ENCODE results near the gene CEP95. TPM values are rescaled to one million over a fixed set of nuclear protein-coding genes. Genes with fewer than 3 reads are reported as not detected.

Gene CEP95
- total RNA-seq, 1 donor, result 48.9 TPM

DNA sequence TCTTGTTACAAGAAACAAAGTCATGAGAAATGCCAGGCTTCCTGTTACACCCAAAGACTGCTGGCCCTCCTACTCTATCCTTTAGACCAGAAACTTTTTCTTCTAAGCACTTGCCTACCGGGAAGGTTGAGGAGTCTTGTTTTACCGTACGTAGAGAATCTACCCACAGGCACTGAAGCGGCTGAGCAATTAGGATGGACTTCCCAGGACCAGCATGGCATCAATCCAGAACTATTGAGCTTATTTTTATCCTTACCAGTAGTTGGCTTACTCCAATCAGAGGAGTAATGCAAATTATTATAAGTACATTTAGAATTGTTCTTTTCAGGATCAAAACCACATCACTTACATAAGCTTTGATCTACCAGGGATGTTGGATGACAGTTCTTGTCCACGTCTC, 25.6 kb downstream of the CEP95 start:
- Histone ChIP-seq H3K9me3 (ENCODE audit: low read depth, low read length) (no peaks in the 10 kb centered on the region), H3K79me2 (ENCODE audit: insufficient read depth, low read length) (no peaks in the 10 kb centered on the region), H3K4me2 (ENCODE audit: insufficient read depth, low read length) (no peak overlapping the region), H2AFZ (ENCODE audit: low read length) (no peak overlapping the region), H3K4me1 (ENCODE audit: insufficient read depth, low read length) (peaks cover 8% of the 10 kb centered on the region), H4K20me1 (ENCODE audit: insufficient read depth, low read length) (peaks cover 3% of the 10 kb centered on the region), H3K36me3 (ENCODE audit: insufficient read depth, low read length) (peaks cover 88% of the 10 kb centered on the region), H3K27me3 (ENCODE audit: insufficient read depth, low read length) (no peaks in the 10 kb centered on the region), H3K4me3 (ENCODE audit: insufficient read depth, low read length) (no peak overlapping the region), H3K27ac (ENCODE audit: low read depth, low read length) (peak overlapping the region; percentile 24)
- TF ChIP-seq, protein P1, sequence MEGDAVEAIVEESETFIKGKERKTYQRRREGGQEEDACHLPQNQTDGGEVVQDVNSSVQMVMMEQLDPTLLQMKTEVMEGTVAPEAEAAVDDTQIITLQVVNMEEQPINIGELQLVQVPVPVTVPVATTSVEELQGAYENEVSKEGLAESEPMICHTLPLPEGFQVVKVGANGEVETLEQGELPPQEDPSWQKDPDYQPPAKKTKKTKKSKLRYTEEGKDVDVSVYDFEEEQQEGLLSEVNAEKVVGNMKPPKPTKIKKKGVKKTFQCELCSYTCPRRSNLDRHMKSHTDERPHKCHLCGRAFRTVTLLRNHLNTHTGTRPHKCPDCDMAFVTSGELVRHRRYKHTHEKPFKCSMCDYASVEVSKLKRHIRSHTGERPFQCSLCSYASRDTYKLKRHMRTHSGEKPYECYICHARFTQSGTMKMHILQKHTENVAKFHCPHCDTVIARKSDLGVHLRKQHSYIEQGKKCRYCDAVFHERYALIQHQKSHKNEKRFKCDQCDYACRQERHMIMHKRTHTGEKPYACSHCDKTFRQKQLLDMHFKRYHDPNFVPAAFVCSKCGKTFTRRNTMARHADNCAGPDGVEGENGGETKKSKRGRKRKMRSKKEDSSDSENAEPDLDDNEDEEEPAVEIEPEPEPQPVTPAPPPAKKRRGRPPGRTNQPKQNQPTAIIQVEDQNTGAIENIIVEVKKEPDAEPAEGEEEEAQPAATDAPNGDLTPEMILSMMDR (IDR thresholded peaks at IDR 0.05; ENCODE audit: extremely low read depth, low read depth, low read length), result no peak
- no peak for DNase-seq (ENCODE audit: insufficient read length, low spot score, missing footprints)

DNA sequence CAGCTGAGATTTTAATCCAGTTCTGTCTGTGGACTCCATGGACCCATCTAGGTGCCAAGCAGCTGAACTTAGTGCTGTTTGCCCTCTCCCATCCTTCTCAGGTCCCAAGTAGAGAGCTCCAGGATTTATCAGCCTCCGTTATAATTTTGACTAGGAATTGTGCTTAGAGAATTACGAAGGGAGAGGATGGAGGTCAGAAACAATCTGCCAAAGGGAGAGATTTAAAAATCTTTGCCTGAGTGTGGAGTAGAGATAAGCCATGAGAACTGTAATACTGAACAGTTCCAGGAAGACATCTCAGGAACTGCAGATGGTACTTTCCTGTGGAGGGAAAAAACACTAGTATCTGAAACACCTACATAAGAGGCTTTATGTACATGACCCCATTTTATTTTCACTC, 27.0 kb downstream of the CEP95 start:
- H3K4me2 ChIP-seq (ENCODE audit: insufficient read depth, low read length), result no peak overlapping the region
- no peaks in the 10 kb centered on the region for H3K27me3 ChIP-seq (ENCODE audit: insufficient read depth, low read length)
- DNase-seq (ENCODE audit: insufficient read length, low spot score, missing footprints), result no peak
- peak overlapping the region; percentile 1 for H3K27ac ChIP-seq (ENCODE audit: low read depth, low read length)
- TF ChIP-seq, protein P1 (IDR thresholded peaks at IDR 0.05; ENCODE audit: extremely low read depth, low read depth, low read length), result no peak
- H3K4me1 ChIP-seq (ENCODE audit: insufficient read depth, low read length), result peaks cover 8% of the 10 kb centered on the region
- peaks cover 96% of the 10 kb centered on the region for H3K36me3 ChIP-seq (ENCODE audit: insufficient read depth, low read length)
- H3K9me3 ChIP-seq (ENCODE audit: low read depth, low read length), result no peaks in the 10 kb centered on the region
- no peaks in the 10 kb centered on the region for H3K79me2 ChIP-seq (ENCODE audit: insufficient read depth, low read length)
- H2AFZ ChIP-seq (ENCODE audit: low read length), result no peak overlapping the region
- no peak overlapping the region for H3K4me3 ChIP-seq (ENCODE audit: insufficient read depth, low read length)
- peaks cover 3% of the 10 kb centered on the region for H4K20me1 ChIP-seq (ENCODE audit: insufficient read depth, low read length)

DNA sequence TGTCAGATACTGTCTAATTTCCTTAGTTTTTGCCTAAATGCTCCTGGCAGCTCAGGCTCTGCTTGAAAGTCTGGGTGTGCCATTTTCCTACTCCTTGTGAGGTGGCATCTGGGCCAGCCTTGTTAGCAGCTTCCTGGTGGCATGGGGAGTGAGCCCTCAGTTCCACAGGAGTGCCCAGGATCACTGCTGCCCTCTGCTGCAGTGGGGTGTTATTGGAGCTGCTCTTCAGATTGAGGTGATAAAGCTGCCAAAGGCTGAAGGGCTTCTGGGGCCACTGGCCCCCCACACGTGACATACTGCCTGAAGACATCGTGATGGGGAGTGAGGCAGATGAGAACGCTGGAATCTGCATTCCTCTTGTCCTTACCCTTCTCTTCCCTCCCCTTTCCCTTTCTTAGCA, 27.4 kb downstream of the CEP95 start:
- peak overlapping the region; percentile 1 for H3K27ac ChIP-seq (ENCODE audit: low read depth, low read length)
- no peak for DNase-seq (ENCODE audit: insufficient read length, low spot score, missing footprints)

DNA sequence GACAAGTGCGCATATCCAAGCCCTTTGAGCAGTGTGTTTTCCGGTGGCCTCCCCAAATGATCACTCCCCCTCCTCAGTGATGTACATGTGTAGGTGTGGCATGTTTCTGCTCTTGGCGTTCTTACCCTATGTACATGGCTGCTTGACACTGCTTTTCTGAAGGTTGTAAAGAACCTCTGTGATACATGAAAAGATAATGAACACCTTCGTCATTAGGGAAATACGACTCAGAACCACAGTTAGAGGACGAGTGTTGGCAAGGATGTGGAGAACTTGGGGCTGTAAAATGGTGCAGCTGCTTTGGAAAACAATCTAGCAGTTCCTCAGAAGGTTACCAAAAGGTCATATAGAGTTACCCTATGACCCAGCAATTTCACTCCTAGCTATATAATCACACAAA, 28.6 kb downstream of the CEP95 start:
- Histone ChIP-seq H3K4me1 (ENCODE audit: insufficient read depth, low read length) (peaks cover 8% of the 10 kb centered on the region), H3K27me3 (ENCODE audit: insufficient read depth, low read length) (no peaks in the 10 kb centered on the region), H2AFZ (ENCODE audit: low read length) (no peak overlapping the region), H3K4me3 (ENCODE audit: insufficient read depth, low read length) (no peak overlapping the region), H4K20me1 (ENCODE audit: insufficient read depth, low read length) (peaks cover 7% of the 10 kb centered on the region), H3K4me2 (ENCODE audit: insufficient read depth, low read length) (no peak overlapping the region), H3K27ac (ENCODE audit: low read depth, low read length) (peak overlapping the region; percentile 13), H3K9me3 (ENCODE audit: low read depth, low read length) (no peaks in the 10 kb centered on the region), H3K79me2 (ENCODE audit: insufficient read depth, low read length) (peaks cover 4% of the 10 kb centered on the region), H3K36me3 (ENCODE audit: insufficient read depth, low read length) (peaks cover 97% of the 10 kb centered on the region)
- TF ChIP-seq, protein P1 (IDR thresholded peaks at IDR 0.05; ENCODE audit: extremely low read depth, low read depth, low read length), result no peak
- no peak for DNase-seq (ENCODE audit: insufficient read length, low spot score, missing footprints)

More for the DNA sequence above, 27.4 kb downstream of the CEP95 start:
- Histone ChIP-seq H3K9me3 (ENCODE audit: low read depth, low read length) (no peaks in the 10 kb centered on the region), H3K4me3 (ENCODE audit: insufficient read depth, low read length) (no peak overlapping the region), H3K4me1 (ENCODE audit: insufficient read depth, low read length) (peaks cover 8% of the 10 kb centered on the region), H3K79me2 (ENCODE audit: insufficient read depth, low read length) (no peaks in the 10 kb centered on the region), H3K36me3 (ENCODE audit: insufficient read depth, low read length) (peaks cover 96% of the 10 kb centered on the region), H4K20me1 (ENCODE audit: insufficient read depth, low read length) (peaks cover 3% of the 10 kb centered on the region), H2AFZ (ENCODE audit: low read length) (no peak overlapping the region), H3K27me3 (ENCODE audit: insufficient read depth, low read length) (no peaks in the 10 kb centered on the region), H3K4me2 (ENCODE audit: insufficient read depth, low read length) (no peak overlapping the region)
- TF ChIP-seq, protein P1 (IDR thresholded peaks at IDR 0.05; ENCODE audit: extremely low read depth, low read depth, low read length), result peak; percentile 19
